GM23248 (cell line): ENCODE results near the gene TSPYL2. TPM values are rescaled to one million over a fixed set of nuclear protein-coding genes. Genes with fewer than 3 reads are reported as not detected.

Source experiments
- DNase-seq: peaks from one replicate; pipeline ENCODE4 v3.0.0-alpha.2; 2015
- H2AFZ ChIP-seq: fragments of 200-600 bp; sonication (generic); 2 replicates; pipeline ENCODE4 v1.6.1; 2016; ENCODE audit warnings: antibody characterized with exemption
- H3F3A ChIP-seq: fragments of 200-600 bp; sonication (generic); 2 replicates; pipeline ENCODE4 v1.6.1; 2016; ENCODE audit warnings: mild to moderate bottlenecking, antibody characterized with exemption, mixed run types; ENCODE audit not compliant: insufficient read depth
- H3K27ac ChIP-seq: fragments of 200-600 bp; sonication (generic); 2 replicates; pipeline ENCODE4 v1.5.1; 2016; ENCODE audit warnings: mild to moderate bottlenecking
- H3K27me3 ChIP-seq: fragments of 200-600 bp; sonication (generic); replicated peaks from 2 replicates; pipeline ENCODE4 v1.6.1; 2016; ENCODE audit warnings: mild to moderate bottlenecking; ENCODE audit not compliant: insufficient read depth
- H3K36me3 ChIP-seq: fragments of 200-600 bp; sonication (generic); 2 replicates; pipeline ENCODE4 v1.6.1; 2016; ENCODE audit warnings: low read depth, mild to moderate bottlenecking
- H3K4me1 ChIP-seq: fragments of 200-600 bp; sonication (generic); 2 replicates; pipeline ENCODE4 v1.6.1; 2016; ENCODE audit warnings: mild to moderate bottlenecking; ENCODE audit not compliant: insufficient read depth
- H3K4me2 ChIP-seq: fragments of 200-600 bp; sonication (generic); one replicate; pipeline ENCODE4 v1.6.1; 2016; ENCODE audit warnings: mild to moderate bottlenecking; ENCODE audit not compliant: unreplicated experiment
- H3K4me3 ChIP-seq: fragments of 200-600 bp; sonication (generic); 2 replicates; pipeline ENCODE4 v1.5.1; 2016; ENCODE audit warnings: mild to moderate bottlenecking
- H3K79me2 ChIP-seq: fragments of 200-600 bp; sonication (generic); 2 replicates; pipeline ENCODE4 v1.6.1; 2016; ENCODE audit warnings: mild to moderate bottlenecking; ENCODE audit not compliant: insufficient read depth
- H3K9ac ChIP-seq: fragments of 200-600 bp; sonication (generic); 2 replicates; pipeline ENCODE4 v1.6.1; 2016; ENCODE audit warnings: mild to moderate bottlenecking
- H3K9me2 ChIP-seq: fragments of 200-600 bp; sonication (generic); 2 replicates; pipeline ENCODE4 v1.6.1; 2016; ENCODE audit warnings: mixed run types, mild to moderate bottlenecking, moderate library complexity; ENCODE audit not compliant: insufficient read depth
- H3K9me3 ChIP-seq: fragments of 200-600 bp; sonication (generic); one replicate; pipeline ENCODE4 v1.6.1; 2017; ENCODE audit warnings: low read depth
- H4K20me1 ChIP-seq: fragments of 200-600 bp; sonication (generic); 2 replicates; pipeline ENCODE4 v1.6.0; 2016; ENCODE audit not compliant: insufficient read depth
- EZH2 ChIP-seq: fragments of 200-600 bp; sonication (generic); IDR thresholded peaks from 2 replicates; pipeline ENCODE4 v1.6.1; 2018; ENCODE audit warnings: antibody characterized with exemption, mild to moderate bottlenecking; ENCODE audit not compliant: insufficient read depth, poor library complexity, severe bottlenecking
- EZH2phosphoT487 ChIP-seq: fragments of 200-600 bp; sonication (generic); IDR thresholded peaks from 2 replicates; pipeline ENCODE4 v1.6.1; 2018; ENCODE audit warnings: antibody characterized with exemption, moderate library complexity, mild to moderate bottlenecking, low read depth; ENCODE audit not compliant: insufficient read depth
- WGBS, 2 experiments: methylation state at CpG; one replicate each; pipeline ENCODE4 v1.1.6; 2015 to 2017; ENCODE audit warnings: low lambda C conversion rate in 2 of 2, low coverage in 1 of 2; ENCODE audit errors: missing lambda C conversion rate in 2 of 2; 5-methylcytosine and 5-hydroxymethylcytosine counted together
- in situ Hi-C: fragments of 300-500 bp; cut with MboI; formaldehyde crosslinking; loops from 2 replicates; pipeline ENCODE4 v1.15.0; 2020
- polyA plus RNA-seq: library from polyadenylated mRNA; unstranded; fragments of >200 nt; fragmentation: Nextera tagmentation; extraction: Ambion mirVana; gene quantifications from 2 replicates; pipeline ENCODE4 v1.2.1, GENCODE V29; 2016
- total RNA-seq: library from RNA; depleted of rRNA; stranded (reverse); fragments of >200 nt; shearing (Covaris generic); gene quantifications from 2 replicates; pipeline ENCODE4 v1.2.3, GENCODE V29; 2014

TSPYL2 gene
- total and polyA plus RNA-seq, 2 experiments from 2014 or later = 14.3 to 16.2 TPM

DNA sequence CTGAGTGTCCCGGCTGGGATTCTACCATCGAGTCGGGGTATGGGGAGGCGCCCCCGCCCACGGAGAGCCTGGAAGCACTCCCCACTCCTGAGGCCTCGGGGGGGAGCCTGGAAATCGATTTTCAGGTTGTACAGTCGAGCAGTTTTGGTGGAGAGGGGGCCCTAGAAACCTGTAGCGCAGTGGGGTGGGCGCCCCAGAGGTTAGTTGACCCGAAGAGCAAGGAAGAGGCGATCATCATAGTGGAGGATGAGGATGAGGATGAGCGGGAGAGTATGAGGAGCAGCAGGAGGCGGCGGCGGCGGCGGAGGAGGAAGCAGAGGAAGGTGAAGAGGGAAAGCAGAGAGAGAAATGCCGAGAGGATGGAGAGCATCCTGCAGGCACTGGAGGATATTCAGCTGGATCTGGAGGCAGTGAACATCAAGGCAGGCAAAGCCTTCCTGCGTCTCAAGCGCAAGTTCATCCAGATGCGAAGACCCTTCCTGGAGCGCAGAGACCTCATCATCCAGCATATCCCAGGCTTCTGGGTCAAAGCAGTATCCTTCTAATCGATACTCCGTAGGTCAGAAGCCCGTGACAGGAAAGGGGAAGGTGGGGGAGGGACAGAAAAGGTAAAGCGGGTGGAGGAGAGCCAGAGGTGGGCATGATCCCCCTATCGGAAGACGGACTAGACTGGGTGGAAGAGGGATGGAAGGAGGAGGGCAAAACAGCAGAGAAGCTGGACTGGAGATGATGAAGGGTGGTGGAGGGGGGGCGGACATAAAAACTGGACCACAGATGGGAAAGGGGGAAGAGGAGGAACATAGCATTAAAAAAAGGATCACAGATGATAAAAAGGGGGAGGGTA lies 828 bp downstream of the TSPYL2 start:
- Histone ChIP-seq H2AFZ (no peak overlapping the region), H3K9me2 (no peaks in the 10 kb centered on the region), H3F3A (no peaks in the 10 kb centered on the region), H3K4me2 (peak overlapping the region; percentile 85), H3K27me3 (no peaks in the 10 kb centered on the region), H3K27ac (peak overlapping the region; percentile 83), H3K79me2 (peaks cover 22% of the 10 kb centered on the region), H4K20me1 (no peaks in the 10 kb centered on the region), H3K4me3 (peak overlapping the region; percentile 82), H3K36me3 (no peaks in the 10 kb centered on the region; the same call in 1 of the 2 replicates), H3K9me3 (no peaks in the 10 kb centered on the region), H3K4me1 (0 out of 2 replicates have a peak, but pooled peaks cover 3% of the 10 kb centered on the region), H3K9ac (peak overlapping the region; percentile 97)
- in situ Hi-C loops = no loop called here
- TF ChIP-seq EZH2 (no peak), EZH2phosphoT487 (no peak)
- 2 to 5% methylated on average over 14 to 25 of the region's 31 CpGs for WGBS, 2 experiments
- DNase-seq = peak; percentile 15

DNA sequence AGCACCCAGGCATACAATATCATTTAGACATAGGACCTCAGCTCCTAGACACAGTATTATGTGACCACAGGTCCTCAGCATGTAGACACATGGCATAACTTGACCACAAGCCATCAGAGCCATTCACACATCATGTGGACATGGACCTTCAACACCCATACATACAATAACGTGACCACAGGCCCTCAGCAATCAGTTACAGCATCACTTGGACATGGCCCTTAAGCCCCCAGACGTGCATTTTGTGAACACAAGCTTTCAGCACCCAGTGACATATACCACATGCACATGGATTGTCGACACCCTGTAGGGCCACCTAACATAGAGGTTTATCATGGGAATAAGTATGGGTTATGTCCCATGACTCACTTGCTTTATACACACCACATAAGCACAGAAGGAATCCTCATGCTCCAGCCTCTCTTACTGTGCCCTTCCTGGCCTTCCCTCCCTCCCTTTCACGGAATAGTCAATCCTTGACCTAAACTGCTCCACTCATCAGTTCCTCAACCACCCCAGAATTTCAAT lies 1.9 kb downstream of the TSPYL2 start:
- no peak overlapping the region for H3K4me2 ChIP-seq
- no peaks in the 10 kb centered on the region for H4K20me1 ChIP-seq
- H3K4me3 ChIP-seq = peak overlapping the region; percentile 82
- peaks cover 4% of the 10 kb centered on the region for H3F3A ChIP-seq
- no peaks in the 10 kb centered on the region for H3K27me3 ChIP-seq
- peaks cover 3% of the 10 kb centered on the region; the same call in 1 of the 2 replicates for H3K4me1 ChIP-seq
- in situ Hi-C loops = no loop called here
- DNase-seq = peak; percentile 44
- 75 to 78% methylated on average over 4 of the region's 4 CpGs for WGBS, 2 experiments
- no peak overlapping the region for H2AFZ ChIP-seq
- no peak for TF ChIP-seq EZH2
- TF ChIP-seq EZH2phosphoT487 = no peak
- 0 out of 2 replicates have a peak overlapping the region, but pooled peaks have one; percentile 2 for H3K27ac ChIP-seq
- peak overlapping the region; percentile 97 for H3K9ac ChIP-seq
- H3K79me2 ChIP-seq = peaks cover 22% of the 10 kb centered on the region
- no peaks in the 10 kb centered on the region for H3K9me3 ChIP-seq
- no peaks in the 10 kb centered on the region; the same call in 1 of the 2 replicates for H3K36me3 ChIP-seq
- no peaks in the 10 kb centered on the region for H3K9me2 ChIP-seq

DNA sequence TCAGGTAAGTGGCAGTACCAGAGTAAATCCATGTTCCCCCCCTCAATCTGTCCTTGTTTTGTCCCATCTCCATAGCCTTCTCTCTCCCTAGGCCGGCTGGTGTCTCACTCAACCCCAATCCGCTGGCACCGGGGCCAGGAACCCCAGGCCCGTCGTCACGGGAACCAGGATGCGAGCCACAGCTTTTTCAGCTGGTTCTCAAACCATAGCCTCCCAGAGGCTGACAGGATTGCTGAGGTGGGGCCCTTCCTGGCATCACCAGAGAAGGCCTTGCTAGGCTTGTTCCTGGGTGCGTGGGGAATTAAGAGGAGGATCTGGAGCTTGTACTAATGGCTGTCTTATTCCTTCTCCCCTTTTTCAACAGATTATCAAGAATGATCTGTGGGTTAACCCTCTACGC lies 2.7 kb downstream of the TSPYL2 start:
- TF ChIP-seq EZH2 (no peak), EZH2phosphoT487 (no peak)
- H3K9me3 ChIP-seq = no peaks in the 10 kb centered on the region
- H3K9me2 ChIP-seq = no peaks in the 10 kb centered on the region
- H3K9ac ChIP-seq = no peak overlapping the region
- no peak overlapping the region for H3K4me3 ChIP-seq
- peaks cover 22% of the 10 kb centered on the region for H3K79me2 ChIP-seq
- 97% methylated on average over 7 to 9 of the region's 9 CpGs for WGBS, 2 experiments
- H3K36me3 ChIP-seq = no peaks in the 10 kb centered on the region; the same call in 1 of the 2 replicates
- H3K4me2 ChIP-seq = no peak overlapping the region
- in situ Hi-C loops = no loop called here
- H3K27me3 ChIP-seq = no peaks in the 10 kb centered on the region
- DNase-seq = no peak
- H3F3A ChIP-seq = peaks cover 5% of the 10 kb centered on the region
- no peak overlapping the region for H3K27ac ChIP-seq
- no peaks in the 10 kb centered on the region for H4K20me1 ChIP-seq
- H3K4me1 ChIP-seq = peaks cover 3% of the 10 kb centered on the region; the same call in 1 of the 2 replicates
- H2AFZ ChIP-seq = no peak overlapping the region

DNA sequence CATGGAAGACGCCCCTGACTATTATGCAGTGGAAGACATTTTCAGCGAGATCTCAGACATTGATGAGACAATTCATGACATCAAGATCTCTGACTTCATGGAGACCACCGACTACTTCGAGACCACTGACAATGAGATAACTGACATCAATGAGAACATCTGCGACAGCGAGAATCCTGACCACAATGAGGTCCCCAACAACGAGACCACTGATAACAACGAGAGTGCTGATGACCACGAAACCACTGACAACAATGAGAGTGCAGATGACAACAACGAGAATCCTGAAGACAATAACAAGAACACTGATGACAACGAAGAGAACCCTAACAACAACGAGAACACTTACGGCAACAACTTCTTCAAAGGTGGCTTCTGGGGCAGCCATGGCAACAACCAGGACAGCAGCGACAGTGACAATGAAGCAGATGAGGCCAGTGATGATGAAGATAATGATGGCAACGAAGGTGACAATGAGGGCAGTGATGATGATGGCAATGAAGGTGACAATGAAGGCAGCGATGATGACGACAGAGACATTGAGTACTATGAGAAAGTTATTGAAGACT lies 3.6 kb downstream of the TSPYL2 start:
- no peaks in the 10 kb centered on the region; the same call in 1 of the 2 replicates for H3K36me3 ChIP-seq
- no peak overlapping the region for H2AFZ ChIP-seq
- H3K9me2 ChIP-seq = no peaks in the 10 kb centered on the region
- H4K20me1 ChIP-seq = no peaks in the 10 kb centered on the region
- no peaks in the 10 kb centered on the region for H3K27me3 ChIP-seq
- H3F3A ChIP-seq = peaks cover 5% of the 10 kb centered on the region
- no peak overlapping the region for H3K4me3 ChIP-seq
- H3K79me2 ChIP-seq = peaks cover 22% of the 10 kb centered on the region
- in situ Hi-C loops = no loop called here
- H3K9me3 ChIP-seq = no peaks in the 10 kb centered on the region
- no peak overlapping the region for H3K9ac ChIP-seq
- TF ChIP-seq EZH2 = no peak
- no peak for TF ChIP-seq EZH2phosphoT487
- no peak for DNase-seq
- no peak overlapping the region for H3K4me2 ChIP-seq
- 88 to 89% methylated on average over 17 of the region's 17 CpGs for WGBS, 2 experiments
- no peak overlapping the region for H3K27ac ChIP-seq
- peaks cover 3% of the 10 kb centered on the region; the same call in 1 of the 2 replicates for H3K4me1 ChIP-seq
